ENCODE data around the gene ROR1. TPM values are rescaled to one million over a fixed set of nuclear protein-coding genes. Genes with fewer than 3 reads are reported as not detected.
"Not testable (repeated sequence)": the region's sequence is repeated elsewhere in the genome, so short reads cannot be mapped to it uniquely, and the experiment has no call there.

The ROR1 gene
- total RNA-seq, 1 donor from 2014 or later = 0.26 TPM

- Histone ChIP-seq H3K4me3 (ENCODE audit: low read depth, low read length) (no peak overlapping the region), H3K27me3 (ENCODE audit: control insufficient read depth, insufficient read depth, low read length) (no peaks in the 10 kb centered on the region), H3K36me3 (ENCODE audit: control insufficient read depth, insufficient read depth, low read length) (no peaks in the 10 kb centered on the region)
- DNase-seq (ENCODE audit: low read depth) (no peak), FAIRE-seq (no peak)
- no peak for TF ChIP-seq CTCF (IDR thresholded peaks at IDR 0.05; ENCODE audit: insufficient read depth, low read length, severe bottlenecking)
These were observed 325.2 kb downstream of the ROR1 start for GRCh38 chr1:64098846-64099582.

GRCh38 chr1:64100791-64101190 is 327.0 kb downstream of the ROR1 start:
- TF ChIP-seq CTCF (IDR thresholded peaks at IDR 0.05; ENCODE audit: insufficient read depth, low read length, severe bottlenecking) = no peak
- no peaks in the 10 kb centered on the region for H3K27me3 ChIP-seq (ENCODE audit: control insufficient read depth, insufficient read depth, low read length)

GRCh38 chr1:64104585-64104984 is 330.8 kb downstream of the ROR1 start:
- DNase-seq (ENCODE audit: low read depth); H3K27me3 ChIP-seq (ENCODE audit: control insufficient read depth, insufficient read depth, low read length); FAIRE-seq; H3K4me3 ChIP-seq (ENCODE audit: low read depth, low read length); H3K36me3 ChIP-seq (ENCODE audit: control insufficient read depth, insufficient read depth, low read length): not testable (repeated sequence)

More at GRCh38 chr1:64100791-64101190, 327.0 kb downstream of the ROR1 start:
- no peaks in the 10 kb centered on the region for H3K36me3 ChIP-seq (ENCODE audit: control insufficient read depth, insufficient read depth, low read length)
- no peak for FAIRE-seq
- H3K4me3 ChIP-seq (ENCODE audit: low read depth, low read length) = no peak overlapping the region
- no peak for DNase-seq (ENCODE audit: low read depth)

DNA sequence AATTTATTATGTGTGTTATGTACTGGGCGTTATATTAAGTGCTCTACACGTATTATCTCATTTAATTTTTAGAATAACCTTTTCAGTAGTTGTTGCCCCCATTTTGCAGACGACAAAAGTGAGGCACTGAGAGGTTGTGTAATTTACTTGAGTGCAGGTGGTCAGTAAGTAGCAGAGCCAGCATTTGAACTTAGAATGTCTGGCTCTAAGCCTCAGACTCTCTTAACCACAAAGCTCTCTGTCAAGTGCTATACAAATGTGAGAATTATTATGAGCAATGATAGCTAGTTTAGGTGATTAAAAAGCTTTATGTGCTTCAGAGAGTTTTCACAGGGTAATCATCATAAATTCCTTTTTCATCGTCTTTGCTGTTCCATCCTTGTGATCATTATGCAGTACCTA is 333.3 kb downstream of the ROR1 start:
- H3K27me3 ChIP-seq (ENCODE audit: control insufficient read depth, insufficient read depth, low read length) = no peaks in the 10 kb centered on the region
- no peak for FAIRE-seq
- no peak for DNase-seq (ENCODE audit: low read depth)
- no peaks in the 10 kb centered on the region for H3K36me3 ChIP-seq (ENCODE audit: control insufficient read depth, insufficient read depth, low read length)
- TF ChIP-seq CTCF (IDR thresholded peaks at IDR 0.05; ENCODE audit: insufficient read depth, low read length, severe bottlenecking) = no peak
- H3K4me3 ChIP-seq (ENCODE audit: low read depth, low read length) = no peak overlapping the region

DNA sequence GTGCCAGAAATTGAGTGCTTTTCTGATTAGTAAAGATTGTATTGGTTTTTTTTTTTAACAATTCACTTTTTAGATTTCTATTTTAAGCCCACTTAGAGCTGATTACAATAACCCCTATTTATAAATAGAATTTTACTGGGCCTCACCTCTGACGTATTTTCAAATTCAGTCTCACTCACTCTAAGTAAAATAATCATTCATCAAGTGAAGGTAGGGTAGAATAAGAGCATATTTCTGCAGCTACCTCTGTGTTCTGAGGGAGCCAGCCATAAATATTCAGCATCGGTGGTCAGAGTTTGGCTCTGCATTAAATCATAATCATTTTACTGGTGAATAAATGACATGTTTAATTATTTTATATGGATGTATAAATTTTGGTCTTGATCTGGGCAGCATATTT is 333.8 kb downstream of the ROR1 start:
- TF ChIP-seq CTCF (IDR thresholded peaks at IDR 0.05; ENCODE audit: insufficient read depth, low read length, severe bottlenecking) = no peak
- H3K4me3 ChIP-seq (ENCODE audit: low read depth, low read length) = no peak overlapping the region
- no peaks in the 10 kb centered on the region for H3K36me3 ChIP-seq (ENCODE audit: control insufficient read depth, insufficient read depth, low read length)
- H3K27me3 ChIP-seq (ENCODE audit: control insufficient read depth, insufficient read depth, low read length) = no peaks in the 10 kb centered on the region
- DNase-seq (ENCODE audit: low read depth) (no peak), FAIRE-seq (no peak)

DNA sequence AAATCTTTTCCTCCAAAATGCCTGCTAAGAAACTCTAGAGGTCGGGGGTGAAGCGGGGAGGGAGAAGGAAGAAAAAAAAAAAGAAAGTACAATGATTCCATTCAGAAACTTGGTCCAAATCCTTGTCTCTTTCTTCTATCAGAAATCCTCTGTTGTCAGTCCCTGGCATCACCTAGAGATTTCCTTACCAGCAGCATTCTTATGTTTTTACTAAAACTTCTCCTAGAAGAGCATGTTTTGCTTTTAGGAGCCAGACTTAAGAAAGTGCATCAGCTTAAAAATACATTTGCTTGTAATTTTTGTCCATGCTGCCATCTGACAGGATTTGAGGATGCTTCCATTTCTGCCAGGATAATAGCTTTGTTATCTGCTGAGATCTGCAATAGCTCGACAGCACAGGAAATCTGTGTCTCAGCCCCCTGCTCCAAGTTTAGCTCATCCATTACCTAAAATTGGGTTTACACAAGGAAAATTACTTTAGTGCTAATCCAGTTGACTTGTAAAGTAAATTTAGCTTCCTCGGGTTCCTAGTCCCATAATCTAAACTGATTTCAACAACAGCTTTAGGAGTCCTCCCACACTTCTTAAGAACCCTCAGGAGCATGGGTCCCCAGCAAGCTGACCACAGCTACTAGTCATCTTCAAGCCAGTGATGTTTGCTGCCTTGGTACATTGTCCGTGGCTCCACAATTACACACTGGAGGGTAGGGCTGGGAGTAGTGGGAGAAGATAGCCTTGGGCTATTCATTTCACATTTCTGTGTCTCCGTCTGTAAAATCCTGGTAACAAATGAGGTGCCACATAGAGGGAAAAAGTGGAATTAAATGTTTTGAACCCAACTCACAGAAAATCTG is 337.3 kb downstream of the ROR1 start:
- H3K36me3 ChIP-seq (ENCODE audit: control insufficient read depth, insufficient read depth, low read length) = no peaks in the 10 kb centered on the region
- no peaks in the 10 kb centered on the region for H3K27me3 ChIP-seq (ENCODE audit: control insufficient read depth, insufficient read depth, low read length)
- H3K4me3 ChIP-seq (ENCODE audit: low read depth, low read length) = no peak overlapping the region
- FAIRE-seq (no peak), DNase-seq (ENCODE audit: low read depth) (no peak)
- no peak for TF ChIP-seq CTCF (IDR thresholded peaks at IDR 0.05; ENCODE audit: insufficient read depth, low read length, severe bottlenecking)
